ENCODE data around the gene IGFALS. TPM values are rescaled to one million over a fixed set of nuclear protein-coding genes. Genes with fewer than 3 reads are reported as not detected.

The IGFALS gene
- total RNA-seq, 1 donor = not detected

DNA sequence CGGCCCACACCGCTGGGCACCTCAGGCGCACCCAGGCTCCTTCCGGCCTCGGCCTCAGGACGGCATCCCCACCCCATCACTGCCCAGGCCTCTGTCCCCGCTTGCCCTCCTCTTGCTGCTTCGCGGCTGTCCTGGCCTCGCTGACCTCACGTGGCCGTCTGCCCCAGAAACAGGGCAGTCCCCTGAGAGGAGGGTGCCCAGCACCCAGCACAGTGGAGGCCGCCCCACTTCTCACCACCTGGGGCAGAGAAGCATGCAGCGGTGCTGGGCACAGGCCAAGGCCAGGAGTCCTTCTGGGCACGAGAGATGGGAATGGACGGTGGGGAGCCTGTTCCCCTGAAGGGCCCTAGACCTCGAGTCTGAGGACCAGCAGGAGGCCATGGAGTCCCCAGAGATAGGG lies 24.2 kb upstream of the IGFALS start:
- no peak for TF ChIP-seq CTCF (IDR thresholded peaks at IDR 0.05; ENCODE audit: insufficient read depth, low read depth, low read length)
- H3K4me3 ChIP-seq (ENCODE audit: low read depth, low read length) = no peak overlapping the region
- DNase-seq (ENCODE audit: low read depth) = no peak

- TF ChIP-seq CTCF (IDR thresholded peaks at IDR 0.05; ENCODE audit: insufficient read depth, low read depth, low read length) = no peak
- no peak for DNase-seq (ENCODE audit: low read depth)
- no peak overlapping the region for H3K4me3 ChIP-seq (ENCODE audit: low read depth, low read length)
Observed at GRCh38 chr16:1817276-1817589, 23.7 kb upstream of the IGFALS start.

DNA sequence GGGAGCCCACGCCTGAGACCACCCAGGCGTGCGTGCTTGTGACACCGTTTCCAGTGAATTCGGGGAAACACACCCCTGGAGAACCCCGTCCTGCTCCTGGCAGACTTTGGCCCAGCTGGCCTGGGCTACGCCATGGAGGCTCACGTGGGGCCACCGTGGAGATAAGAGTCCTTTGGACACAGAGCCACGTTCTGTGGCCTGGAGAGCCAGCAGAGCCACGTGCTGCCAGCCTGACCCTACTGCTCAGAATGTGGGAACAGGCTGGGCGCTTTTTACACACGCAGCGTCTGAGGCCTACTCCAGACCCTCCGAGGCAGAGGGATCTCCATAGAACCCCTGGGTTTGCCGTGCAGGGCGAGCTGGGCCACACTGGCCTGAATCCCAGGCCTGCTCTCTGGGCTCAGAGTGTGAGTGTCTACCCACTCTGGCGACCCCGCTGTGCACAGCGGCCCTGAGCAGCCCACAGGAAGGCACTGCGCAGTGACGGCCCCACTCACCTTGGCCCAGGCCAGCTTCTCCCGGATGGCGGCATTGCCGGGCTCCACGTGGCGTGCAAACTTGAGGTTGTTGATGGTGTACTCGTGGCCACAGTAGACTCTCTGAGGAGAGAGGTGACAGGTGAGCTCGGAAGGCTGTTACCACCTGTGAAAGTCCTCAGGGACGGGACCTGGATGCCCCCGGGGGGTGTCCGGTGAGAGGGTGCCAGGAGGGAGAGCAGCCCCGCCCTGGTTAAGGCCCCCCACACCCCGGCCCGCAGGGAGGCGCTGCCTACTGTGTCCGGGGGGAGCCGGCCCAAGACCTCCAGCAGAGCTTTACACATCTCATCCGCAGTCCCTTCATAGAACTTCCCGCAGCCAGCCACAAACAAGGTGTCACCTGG lies 23.1 kb upstream of the IGFALS start:
- TF ChIP-seq CTCF (IDR thresholded peaks at IDR 0.05; ENCODE audit: insufficient read depth, low read depth, low read length) = no peak
- DNase-seq (ENCODE audit: low read depth) = no peak
- H3K4me3 ChIP-seq (ENCODE audit: low read depth, low read length) = no peak overlapping the region

- H3K4me3 ChIP-seq (ENCODE audit: low read depth, low read length) = no peak overlapping the region
- no peak for TF ChIP-seq CTCF (IDR thresholded peaks at IDR 0.05; ENCODE audit: insufficient read depth, low read depth, low read length)
- peak; percentile 89 for DNase-seq (ENCODE audit: low read depth)
Observed at GRCh38 chr16:1815461-1815860, 22.0 kb upstream of the IGFALS start.

DNA sequence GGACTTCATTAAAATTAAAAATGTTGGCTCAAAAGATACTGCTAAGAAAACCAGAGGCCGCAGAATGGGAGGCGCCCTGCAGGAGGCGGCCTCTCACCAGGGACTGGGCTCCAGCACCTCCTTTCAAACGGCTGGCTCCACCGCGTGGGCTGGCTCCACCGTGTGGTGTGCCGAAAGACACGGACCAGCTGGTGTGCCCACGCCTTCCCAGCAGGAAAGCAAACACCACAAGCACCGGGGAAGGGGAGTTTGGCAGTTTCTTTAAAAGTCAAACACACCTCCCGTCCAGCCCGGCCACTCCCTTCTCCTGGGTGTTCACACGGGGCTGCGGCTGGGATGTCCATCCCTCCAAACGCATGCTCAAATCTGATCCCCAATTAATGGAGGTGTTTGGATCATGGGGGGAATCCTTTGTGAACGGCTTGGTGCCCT lies 19.2 kb upstream of the IGFALS start:
- peak; percentile 91 for DNase-seq (ENCODE audit: low read depth)
- TF ChIP-seq CTCF (IDR thresholded peaks at IDR 0.05; ENCODE audit: insufficient read depth, low read depth, low read length) = peak; percentile 76
- no peak overlapping the region for H3K4me3 ChIP-seq (ENCODE audit: low read depth, low read length)

DNA sequence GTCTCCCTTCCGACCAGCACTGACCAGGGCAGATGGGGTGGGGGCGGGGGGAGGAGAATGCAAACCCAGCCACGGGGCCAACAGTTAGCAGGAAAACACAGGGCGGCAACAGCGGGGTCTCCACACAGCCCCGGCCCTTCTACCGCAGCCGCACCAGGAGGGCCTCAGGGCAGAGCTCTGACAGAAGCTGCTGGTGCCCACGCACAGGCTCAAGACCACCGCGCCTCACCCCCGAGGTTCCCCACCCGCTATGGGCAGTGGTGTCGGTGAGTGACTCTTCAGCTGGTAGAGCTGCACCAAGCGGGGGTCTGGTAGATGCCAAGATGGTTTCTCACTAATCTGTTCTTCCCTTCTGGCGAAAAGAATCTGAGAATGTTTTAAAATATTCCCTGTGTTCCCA lies 17.0 kb upstream of the IGFALS start:
- no peak for DNase-seq (ENCODE audit: low read depth)
- no peak for TF ChIP-seq CTCF (IDR thresholded peaks at IDR 0.05; ENCODE audit: insufficient read depth, low read depth, low read length)
- H3K4me3 ChIP-seq (ENCODE audit: low read depth, low read length) = no peak overlapping the region

- no peak for DNase-seq (ENCODE audit: low read depth)
- TF ChIP-seq CTCF (IDR thresholded peaks at IDR 0.05; ENCODE audit: insufficient read depth, low read depth, low read length) = no peak
- no peak overlapping the region for H3K4me3 ChIP-seq (ENCODE audit: low read depth, low read length)
Observed at GRCh38 chr16:1810106-1810505, 16.6 kb upstream of the IGFALS start.

Measured in fibroblast of villous mesenchyme (primary cell).